ENCODE measurements around the gene BRF1.

BRF1 gene

GRCh38 chr14:105229099-105229655, 71.6 kb downstream of the BRF1 start:
- DNase-seq (ENCODE audit: low read depth in 2 of 2) = no peak

GRCh38 chr14:105228562-105228961, 72.2 kb downstream of the BRF1 start:
- no peak for DNase-seq (ENCODE audit: low read depth in 2 of 2)

DNA sequence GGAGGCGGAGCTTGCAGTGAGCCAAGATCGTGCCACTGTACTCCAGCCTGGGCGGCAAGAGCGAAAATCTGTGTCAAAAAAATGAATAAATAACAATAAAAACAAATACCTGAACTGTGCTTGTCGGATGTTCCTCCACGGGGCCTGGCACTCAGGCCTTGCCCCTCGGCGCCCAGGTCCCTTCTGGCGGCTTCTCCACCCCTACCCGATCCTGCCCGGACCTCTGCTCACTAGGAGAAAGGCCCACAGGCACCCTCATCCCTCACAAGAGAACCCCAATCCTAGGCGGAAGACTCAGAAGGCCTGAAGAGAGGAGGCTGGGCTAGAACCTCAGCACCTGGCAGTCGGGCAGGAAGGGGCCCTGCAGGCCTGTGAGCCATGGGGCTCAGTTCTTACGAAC, 73.5 kb downstream of the BRF1 start:
- DNase-seq (ENCODE audit: low read depth in 2 of 2) = no peak

DNA sequence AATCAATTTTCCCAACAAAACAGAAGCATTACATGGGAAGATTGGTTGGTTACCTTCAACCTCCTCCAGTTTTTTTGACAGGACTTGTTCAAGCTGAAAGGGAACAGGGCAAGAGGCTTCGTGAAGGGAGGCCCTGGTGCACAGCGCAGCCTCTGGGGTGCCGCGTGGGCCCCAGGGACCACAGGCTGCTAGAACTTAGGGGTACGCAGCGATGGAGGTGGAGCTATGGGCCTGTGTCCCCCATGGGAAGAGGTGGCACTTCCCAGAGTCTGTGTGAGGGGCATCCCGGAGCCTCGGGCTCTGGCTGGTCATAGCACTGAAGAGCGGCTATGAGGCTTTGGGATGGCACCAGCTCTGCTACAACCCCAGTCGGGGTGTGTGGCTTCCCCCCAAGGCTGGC, 74.6 kb downstream of the BRF1 start:
- DNase-seq (ENCODE audit: low read depth in 2 of 2) = no peak

DNA sequence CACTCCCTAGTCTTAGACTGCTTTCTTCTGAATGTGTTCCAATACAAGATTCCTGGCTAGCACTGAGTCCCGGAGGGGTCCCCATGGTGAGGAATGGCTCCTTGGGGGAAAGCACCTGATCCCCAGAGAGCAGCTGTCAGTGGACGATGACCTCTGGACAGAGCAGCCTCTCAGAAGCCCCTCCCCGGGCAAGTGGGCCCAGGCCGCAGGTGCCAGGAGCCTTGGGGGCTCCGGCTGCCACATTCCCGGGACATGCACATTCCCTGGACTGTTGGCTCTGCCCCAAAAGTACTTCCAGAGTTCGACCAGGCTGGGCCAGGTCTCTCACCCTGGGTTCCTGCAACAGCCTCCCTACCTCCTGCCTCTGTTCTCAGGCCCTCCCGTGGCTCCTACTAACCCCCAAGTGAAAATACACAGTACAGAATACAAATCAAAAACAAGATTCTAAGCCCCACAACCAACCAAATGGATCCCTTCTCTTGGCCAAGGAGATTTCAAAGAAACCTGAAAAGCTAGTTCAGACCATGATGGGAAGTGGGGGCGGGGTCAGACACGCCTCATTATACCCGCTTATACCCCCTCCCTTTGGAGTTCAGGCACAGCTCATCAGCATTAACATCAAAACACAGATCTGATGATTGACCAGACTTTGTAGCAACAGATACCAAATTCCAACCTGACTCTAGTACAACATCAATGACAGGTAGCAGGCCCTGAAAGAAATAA, 75.8 kb downstream of the BRF1 start:
- no peak for DNase-seq (ENCODE audit: low read depth in 2 of 2)

DNA sequence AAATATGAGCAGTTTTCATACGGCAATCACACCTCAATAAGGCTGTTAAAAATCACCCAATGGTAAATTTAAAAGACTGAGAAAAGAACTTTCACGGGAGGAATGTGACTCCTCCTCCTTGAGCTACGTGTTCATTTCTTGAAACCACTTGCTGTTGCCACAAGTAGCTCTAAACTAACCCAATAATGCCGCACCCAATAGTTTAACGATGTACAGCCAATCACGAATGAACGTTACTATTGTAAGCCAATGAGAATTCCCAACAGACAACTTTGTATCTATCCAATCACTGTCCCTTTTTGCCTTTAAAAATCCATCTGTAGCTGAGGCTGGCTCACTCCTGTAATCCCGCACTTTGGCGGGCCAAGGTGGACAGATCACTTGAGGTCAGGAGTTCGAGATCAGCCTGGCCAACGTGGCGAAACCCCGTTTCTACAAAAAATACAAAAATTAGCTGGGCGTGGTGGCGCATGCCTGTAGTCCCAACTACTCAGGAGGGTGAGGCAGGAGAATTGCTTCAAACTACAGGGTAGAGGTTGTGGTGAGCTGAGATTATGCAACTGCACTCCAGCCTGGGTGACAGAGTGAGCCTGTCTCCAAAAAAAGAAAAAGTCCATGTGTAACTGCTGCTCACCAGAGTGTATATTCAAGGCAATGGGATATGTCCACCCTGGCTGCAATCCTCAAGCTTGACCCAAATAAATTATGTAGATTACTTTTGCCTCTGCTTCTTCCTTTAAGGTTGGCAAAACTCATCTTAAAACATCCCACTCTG, 76.8 kb downstream of the BRF1 start:
- no peak for DNase-seq (ENCODE audit: low read depth in 2 of 2)

- DNase-seq (ENCODE audit: low read depth in 2 of 2) = no peak
These were observed 77.5 kb downstream of the BRF1 start for GRCh38 chr14:105223260-105223659.

DNA sequence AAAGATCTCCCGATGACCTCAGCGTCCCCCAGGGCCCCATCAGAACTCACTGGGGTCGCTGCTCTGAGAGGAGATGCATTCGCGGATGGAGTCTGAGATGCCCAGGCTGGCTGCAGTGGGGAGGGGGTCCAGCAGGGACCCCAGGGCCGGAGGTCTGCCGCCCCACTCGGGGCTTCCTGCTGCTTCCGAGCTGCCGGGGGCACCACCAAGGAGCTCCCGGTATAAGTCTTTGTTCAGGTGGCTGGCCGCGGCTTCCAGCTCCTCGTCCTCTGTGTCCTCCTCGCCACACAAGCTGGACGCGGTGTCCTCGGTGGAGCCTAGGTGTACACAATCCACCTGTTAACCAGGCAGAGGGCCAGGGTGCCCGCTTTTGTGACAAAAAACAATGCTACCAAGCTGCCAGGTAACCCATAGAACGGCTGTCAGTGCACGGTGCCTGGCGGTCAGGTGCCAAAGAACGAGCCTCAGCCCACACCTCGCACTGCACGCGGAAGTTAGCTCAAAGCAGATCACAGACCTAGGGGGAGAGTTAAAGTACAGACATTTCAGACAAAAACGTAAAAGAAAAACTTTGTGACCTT, 79.1 kb downstream of the BRF1 start:
- DNase-seq (ENCODE audit: low read depth in 2 of 2) = no peak

GRCh38 chr14:105220699-105221597, 79.9 kb downstream of the BRF1 start:
- DNase-seq (ENCODE audit: low read depth in 2 of 2) = no peak

GRCh38 chr14:105219753-105220152, 81.0 kb downstream of the BRF1 start:
- no peak for DNase-seq (ENCODE audit: low read depth in 2 of 2)

- DNase-seq (ENCODE audit: low read depth in 2 of 2) = no peak
These were observed 81.7 kb downstream of the BRF1 start for GRCh38 chr14:105219043-105219612.

DNA sequence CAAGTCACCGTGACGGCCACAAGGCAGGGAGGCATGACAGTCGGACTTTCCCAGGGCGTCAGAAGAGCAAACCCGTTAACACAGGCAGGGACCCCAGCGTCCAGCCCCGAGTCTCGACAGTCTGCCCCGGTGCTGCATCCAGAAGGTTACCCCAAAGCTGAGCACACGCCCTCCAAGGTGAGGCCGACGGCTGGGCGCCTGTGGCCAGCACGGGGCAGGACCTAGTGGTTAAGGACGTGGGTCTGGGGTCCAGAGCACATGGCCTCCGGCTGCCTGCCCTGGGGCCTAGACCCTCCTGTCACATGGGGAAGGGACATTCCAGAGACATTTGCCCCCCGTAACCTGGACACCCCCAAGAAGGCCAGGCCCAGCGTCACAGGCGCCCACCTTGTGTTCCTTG, 82.2 kb downstream of the BRF1 start:
- no peak for DNase-seq (ENCODE audit: low read depth in 2 of 2)

DNA sequence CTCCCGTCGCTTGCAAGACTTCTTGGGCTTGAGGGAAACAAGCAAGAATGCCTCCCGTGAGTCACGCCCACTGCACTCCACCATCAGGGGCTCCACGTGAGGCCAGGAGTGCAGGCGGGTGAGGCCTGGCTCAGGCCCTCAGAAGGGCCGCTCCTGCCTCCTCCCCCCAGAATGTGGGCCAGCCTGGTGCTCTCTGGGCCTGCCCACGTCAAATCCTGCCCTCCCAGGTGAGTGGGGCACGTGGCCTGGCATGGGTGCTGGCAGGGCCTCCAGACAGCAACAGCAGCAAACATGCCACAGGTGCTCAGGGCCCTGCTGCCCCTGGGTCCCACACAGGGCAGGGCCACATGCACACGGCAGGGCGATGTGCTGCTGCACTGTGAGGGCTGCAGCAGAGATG, 83.0 kb downstream of the BRF1 start:
- DNase-seq (ENCODE audit: low read depth in 2 of 2) = no peak

GRCh38 chr14:105216490-105217247, 84.1 kb downstream of the BRF1 start:
- DNase-seq (ENCODE audit: low read depth in 2 of 2) = no peak

- no peak for DNase-seq (ENCODE audit: low read depth in 2 of 2)
These were observed 85.2 kb downstream of the BRF1 start for GRCh38 chr14:105215602-105216001.

GRCh38 chr14:105214324-105214915, 86.4 kb downstream of the BRF1 start:
- no peak for DNase-seq (ENCODE audit: low read depth in 2 of 2)

DNA sequence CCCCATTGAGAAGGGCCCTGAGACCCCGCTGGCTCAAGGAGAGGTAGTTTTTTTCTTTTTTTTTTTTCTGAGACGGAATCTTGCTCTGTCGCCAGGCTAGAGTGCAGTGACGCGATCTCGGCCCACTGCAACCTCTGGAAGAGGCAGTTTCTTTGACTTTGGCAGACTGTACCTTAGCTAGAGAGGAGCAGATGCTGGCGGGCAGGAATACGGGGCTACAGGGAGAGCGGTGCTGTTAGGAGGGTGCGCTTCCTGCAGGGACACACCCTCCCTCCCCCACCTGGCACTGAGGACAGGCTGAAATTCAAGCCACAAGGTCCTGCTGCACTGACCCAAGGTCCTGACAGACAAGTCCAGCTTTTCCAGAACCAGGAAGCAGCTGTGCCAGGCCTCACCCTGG, 87.4 kb downstream of the BRF1 start:
- no peak for DNase-seq (ENCODE audit: low read depth in 2 of 2)

DNA sequence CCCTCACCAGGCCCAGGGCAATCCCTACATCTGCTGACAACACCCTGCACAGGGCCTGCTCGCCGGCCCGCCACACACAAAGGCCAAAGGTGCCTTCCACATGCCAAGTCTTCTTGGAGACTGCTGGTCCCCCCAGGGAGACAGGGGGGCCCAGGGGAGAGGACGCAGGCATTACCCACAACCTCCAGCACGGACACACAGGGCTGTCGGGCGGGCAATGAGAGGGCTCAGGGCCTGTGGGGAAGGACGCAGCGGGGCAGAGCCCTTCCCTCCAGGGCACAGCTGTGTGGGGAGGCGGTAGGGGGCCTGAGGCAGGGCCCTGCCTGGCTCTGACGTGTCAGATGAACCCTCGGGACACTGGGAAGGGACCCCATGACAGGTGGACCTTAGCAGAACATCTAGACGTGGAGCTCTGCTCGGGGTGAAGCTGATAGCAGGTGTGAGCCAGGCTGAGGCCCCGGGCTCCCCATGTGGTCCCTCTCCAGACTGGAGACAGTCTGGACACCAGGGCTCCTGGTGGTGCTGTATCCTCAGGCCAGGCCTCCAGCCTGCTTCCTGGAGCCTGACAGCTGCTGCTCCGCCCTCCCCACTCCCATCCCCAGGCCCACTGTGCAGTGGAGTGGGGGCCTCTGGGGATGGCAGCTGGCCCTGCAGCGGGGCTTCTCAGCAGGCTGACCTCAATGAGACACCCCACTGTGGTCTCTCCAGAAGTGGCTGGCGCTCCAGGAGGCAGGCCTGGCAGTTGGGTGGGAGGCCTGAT, 88.1 kb downstream of the BRF1 start:
- DNase-seq (ENCODE audit: low read depth in 2 of 2) = no peak

DNA sequence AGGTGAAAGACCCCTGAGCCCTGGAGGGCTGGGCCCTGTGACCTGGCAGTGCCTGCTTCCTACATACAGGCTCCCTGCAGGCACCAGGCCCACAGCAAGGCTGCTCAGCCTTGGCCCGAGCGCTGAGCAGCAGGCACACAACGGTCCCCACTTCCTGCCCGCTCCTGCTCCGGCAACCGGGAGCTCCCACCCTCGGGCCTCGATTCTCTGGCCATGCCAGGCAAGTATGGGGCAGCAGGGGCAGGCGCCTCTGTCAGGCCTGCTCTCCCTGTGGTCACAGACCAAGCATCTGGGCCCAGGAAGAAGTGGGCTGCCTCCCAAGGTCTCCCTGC, 89.1 kb downstream of the BRF1 start:
- no peak for DNase-seq (ENCODE audit: low read depth in 2 of 2)
